ENCODE measurements around the gene CDKN2AIP. TPM values are rescaled to one million over a fixed set of nuclear protein-coding genes. Genes with fewer than 3 reads are reported as not detected.

Gene CDKN2AIP
- total and polyA plus RNA-seq, 2 of the 4 experiments (the other 2 are of a cell fraction) = 11.0 to 16.8 TPM

GRCh38 chr4:183430317-183430993 is 14.0 kb upstream of the CDKN2AIP start:
- POLR2A ChIA-PET (ENCODE audit: unreplicated experiment) = no interaction called here
- Histone ChIP-seq H3K9ac (ENCODE audit: low read depth, low read length) (no peak overlapping the region), H3K56ac (ENCODE audit: extremely low read depth, insufficient read depth, low read length) (no peak overlapping the region), H3K27ac (ENCODE audit: insufficient read depth, low read length) (no peak overlapping the region), H2AFZ (replicated peaks; ENCODE audit: low read length, poor library complexity) (peak overlapping the region; percentile 71), H2AK9ac (replicated peaks; ENCODE audit: low read depth, low read length, poor library complexity) (peak overlapping the region; percentile 45), H3K36me3 (ENCODE audit: control insufficient read depth, insufficient read depth, low read length) (no peaks in the 10 kb centered on the region), H2BK5ac (ENCODE audit: low read depth, low read length, poor library complexity, severe bottlenecking) (no peak overlapping the region), H2BK15ac (ENCODE audit: low read depth, low read length) (no peak overlapping the region), H3K4me1 (ENCODE audit: control insufficient read depth, insufficient read depth, low read length) (no peaks in the 10 kb centered on the region), H3K18ac (ENCODE audit: low read depth, low read length) (peak overlapping the region; percentile 53; the same call in 1 of the 2 replicates), H2BK120ac (ENCODE audit: low read depth, low read length) (no peak overlapping the region), H4K8ac (ENCODE audit: low read depth in 2 of 2, low read length in 2 of 2) (0 out of 4 replicates have a peak overlapping the region, but pooled peaks of 1 of the 2 experiments have one; percentile 25), H3K27me3 (ENCODE audit: control insufficient read depth, insufficient read depth, low read length) (no peaks in the 10 kb centered on the region; the same call in 1 of the 2 replicates), H4K5ac (ENCODE audit: low read depth, low read length) (peak overlapping the region; percentile 75; the same call in 1 of the 2 replicates), H3K4ac (ENCODE audit: low read depth, low read length) (no peak overlapping the region; the same call in 1 of the 2 replicates), H3K79me1 (ENCODE audit: low read depth in 1 of 2, low read length in 2 of 2) (no peaks in the 10 kb centered on the region), H2AK5ac (ENCODE audit: low read depth, low read length) (no peak overlapping the region), H4K20me1 (ENCODE audit: insufficient read depth, low read length) (no peaks in the 10 kb centered on the region), H3K4me2 (ENCODE audit: low read depth, low read length) (no peak overlapping the region), H3K23ac (ENCODE audit: low read depth, low read length) (no peak overlapping the region), H2BK20ac (ENCODE audit: low read depth, low read length) (no peak overlapping the region), H3K9me1 (ENCODE audit: insufficient read depth, low read length) (no peaks in the 10 kb centered on the region), H3K9me3 (ENCODE audit: control insufficient read depth, insufficient read depth, low read length) (no peaks in the 10 kb centered on the region), H3K4me3 (ENCODE audit: insufficient read depth, low read depth, low read length) (no peak overlapping the region), H4K91ac (ENCODE audit: insufficient read depth, low read depth, low read length) (no peak overlapping the region), H3K14ac (replicated peaks; ENCODE audit: low read depth, low read length) (peak overlapping the region; percentile 4; the same call in 1 of the 2 replicates)
- dilution Hi-C loops (cut with HindIII; ENCODE audit: low sequenced_read_pairs, unreplicated experiment) = no loop called here
- TF ChIP-seq MXI1 (IDR thresholded peaks at IDR 0.05; ENCODE audit: borderline replicate concordance, low read depth, low read length) (no peak), RAD21 (IDR thresholded peaks at IDR 0.05; ENCODE audit: low read length) (no peak), ELK1 (IDR thresholded peaks at IDR 0.05; ENCODE audit: borderline replicate concordance, low read depth, low read length) (no peak), NFE2L2 (IDR thresholded peaks at IDR 0.05; ENCODE audit: low read depth, low read length) (no peak), FOS (IDR thresholded peaks at IDR 0.05; ENCODE audit: low read depth, low read length) (no peak), SMC3 (IDR thresholded peaks at IDR 0.05; ENCODE audit: low read depth, low read length) (no peak), RCOR1 (IDR thresholded peaks at IDR 0.05; ENCODE audit: insufficient replicate concordance, low read length) (no peak)
- peak; percentile 48 for ATAC-seq (ENCODE audit: low read depth)
- BruUV-seq (replicated peaks) = no TSS peak
- CTCF ChIA-PET = interaction anchor here (0.7 to 1.1 kb wide), 2 partner anchors 13 to 421 kb away, joined by 4 to 8 read pairs; no protein-coding TSS in a partner anchor
- in situ Hi-C loops (cut with MboI; ENCODE audit: low sequenced_read_pairs) = no loop called here
- 100% methylated on average over 1 of the region's 12 CpGs; no CpG with 5 or more reads in 1 of the 2 experiments for WGBS, 2 experiments (ENCODE audit: extremely low coverage in 2 of 2, insufficient read length in 1 of 2)
- intact Hi-C loops (cut with micrococcal nuclease) = no loop called here
- no peak for DNase-seq

Measured in IMR-90 (cell line).